HG03095 (cell line): ENCODE measurements around the gene RPH3AL.
"Not testable (repeated sequence)": the region's sequence is repeated elsewhere in the genome, so short reads cannot be mapped to it uniquely, and the experiment has no call there.

Source experiments
- ATAC-seq: cut with Tn5 transposase; IDR thresholded peaks from one replicate; pipeline ENCODE4 v1.9.1; 2021; ENCODE audit warnings: moderate library complexity; ENCODE audit not compliant: unreplicated experiment

The RPH3AL gene

DNA sequence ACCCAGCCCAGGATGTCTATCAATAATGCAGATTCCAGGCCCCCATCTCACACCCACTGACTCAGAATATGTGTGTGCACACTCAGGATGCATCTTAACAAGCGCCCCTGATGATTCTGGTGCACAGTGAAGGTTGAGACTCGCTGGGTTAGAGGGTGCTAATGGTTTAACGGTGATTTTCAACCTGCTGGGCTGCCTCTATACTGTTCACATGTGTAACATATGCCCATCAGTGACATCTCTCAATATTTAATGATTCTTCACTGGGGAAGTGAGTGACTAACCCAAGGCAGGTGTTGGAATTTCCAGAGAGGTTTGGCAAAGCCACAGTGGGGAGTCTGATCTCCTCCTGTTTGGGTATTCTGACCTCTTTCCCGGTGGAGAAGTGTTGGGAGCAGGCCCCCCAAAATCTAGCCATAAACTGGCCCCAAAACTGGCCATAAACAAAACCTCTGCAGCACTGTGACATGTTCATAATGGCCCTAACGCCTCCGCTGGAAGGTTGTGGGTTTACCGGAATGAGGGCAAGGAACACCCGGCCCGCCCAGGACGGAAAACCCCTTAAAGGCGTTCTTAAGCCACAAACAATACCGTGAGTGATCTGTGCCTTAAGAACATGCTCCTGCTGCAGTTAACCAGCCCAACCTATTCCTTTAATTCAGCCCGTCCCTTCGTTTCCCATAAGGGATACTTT, 167.0 kb downstream of the RPH3AL start:
- no peak for ATAC-seq

DNA sequence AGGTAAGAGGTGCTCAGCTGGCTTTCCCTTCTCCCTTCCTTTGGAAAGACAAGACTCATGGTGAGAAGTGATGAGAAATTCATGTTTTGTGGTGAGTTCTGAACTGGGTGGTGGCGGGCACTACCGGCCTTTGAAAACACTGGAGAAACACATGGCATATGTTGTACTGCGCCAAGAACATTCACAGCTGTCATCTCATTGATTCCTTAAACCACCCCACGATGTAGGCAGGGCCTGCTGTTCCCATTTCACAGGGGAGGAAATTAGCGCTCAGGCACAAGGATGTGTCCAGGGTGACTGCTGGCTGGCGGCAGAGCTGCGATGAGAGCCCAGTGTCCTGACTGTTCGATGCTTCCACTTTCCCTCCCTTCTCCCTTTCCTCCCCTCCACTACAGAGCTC, 169.6 kb downstream of the RPH3AL start:
- no peak for ATAC-seq

DNA sequence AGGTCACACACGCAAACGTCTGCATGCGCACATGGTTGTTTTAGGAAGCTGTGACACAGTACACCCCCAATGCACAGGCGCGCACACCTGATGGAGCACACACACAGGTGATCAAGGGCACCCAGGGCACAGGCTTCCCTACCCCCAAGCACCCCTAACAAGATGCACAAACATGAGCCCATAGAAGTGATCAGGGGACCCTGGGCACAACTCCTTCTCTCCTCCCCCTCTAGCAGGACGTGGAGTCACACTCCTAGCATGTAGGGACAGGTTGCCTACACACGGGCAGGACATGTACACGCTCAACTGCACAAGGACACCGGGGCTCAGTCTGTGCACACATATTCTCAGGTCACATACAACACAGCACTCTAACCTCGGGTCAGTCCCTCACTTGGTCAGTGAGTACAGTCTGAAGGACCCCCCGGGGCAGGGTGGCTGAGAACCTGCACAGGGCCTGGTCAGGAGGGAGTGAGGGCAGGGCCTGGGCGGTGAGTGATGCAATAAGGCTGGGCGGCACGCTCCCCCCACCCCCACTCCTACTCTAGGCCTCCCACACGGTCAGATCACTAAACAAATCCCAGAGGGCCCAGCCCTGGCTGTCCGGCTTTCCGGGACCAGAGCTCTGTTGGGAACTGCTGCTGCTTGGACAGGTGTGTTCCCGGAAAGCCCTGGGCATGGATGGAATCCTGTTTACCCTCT, 170.4 kb downstream of the RPH3AL start:
- ATAC-seq: no peak

DNA sequence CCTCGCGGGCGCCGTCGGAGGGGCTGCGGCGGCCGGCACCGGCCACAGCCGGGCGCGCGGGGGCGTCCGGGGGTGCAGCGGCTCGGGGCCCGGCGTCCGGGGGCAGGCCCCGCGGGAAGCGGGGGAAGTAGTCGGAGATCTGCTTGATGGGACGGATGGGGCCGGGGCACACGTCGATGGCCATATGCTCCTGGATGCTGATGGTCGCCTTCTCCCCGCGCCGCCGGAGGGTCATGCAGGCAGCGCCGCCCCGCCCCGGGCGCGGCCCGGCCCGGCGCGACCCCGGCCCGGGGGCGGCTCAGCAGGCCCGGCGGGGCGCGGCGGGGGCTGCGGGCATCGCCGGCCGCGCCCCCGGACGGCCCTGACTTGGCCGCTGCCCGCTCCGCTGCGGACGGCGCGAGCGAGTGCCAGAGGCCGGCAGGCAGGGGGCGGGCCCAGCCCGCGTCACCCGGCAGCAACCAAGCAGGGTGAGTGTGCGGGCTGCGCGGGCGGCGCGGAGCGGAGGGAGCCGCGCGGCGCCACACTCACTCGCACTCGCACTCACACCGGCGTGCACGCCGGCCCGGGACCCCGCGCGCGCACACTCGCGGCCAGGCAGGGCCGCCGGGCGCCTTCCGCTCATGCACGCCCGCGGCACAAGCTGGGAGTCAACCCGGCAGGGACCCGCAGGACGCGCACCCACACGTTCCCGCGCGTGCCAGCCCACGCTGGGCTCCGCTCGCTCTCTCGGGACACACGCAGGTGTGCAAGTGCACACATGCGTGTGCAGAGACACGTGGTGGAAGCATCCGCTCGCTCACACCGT, 171.2 kb downstream of the RPH3AL start, which contains the start of gene DOC2B:
Gene DOC2B, minus strand, starts transcription at position 406 of the 805 bp plus-strand sequence. Its CDS starts 171 bp downstream, at position 235.
- no peak for ATAC-seq

DNA sequence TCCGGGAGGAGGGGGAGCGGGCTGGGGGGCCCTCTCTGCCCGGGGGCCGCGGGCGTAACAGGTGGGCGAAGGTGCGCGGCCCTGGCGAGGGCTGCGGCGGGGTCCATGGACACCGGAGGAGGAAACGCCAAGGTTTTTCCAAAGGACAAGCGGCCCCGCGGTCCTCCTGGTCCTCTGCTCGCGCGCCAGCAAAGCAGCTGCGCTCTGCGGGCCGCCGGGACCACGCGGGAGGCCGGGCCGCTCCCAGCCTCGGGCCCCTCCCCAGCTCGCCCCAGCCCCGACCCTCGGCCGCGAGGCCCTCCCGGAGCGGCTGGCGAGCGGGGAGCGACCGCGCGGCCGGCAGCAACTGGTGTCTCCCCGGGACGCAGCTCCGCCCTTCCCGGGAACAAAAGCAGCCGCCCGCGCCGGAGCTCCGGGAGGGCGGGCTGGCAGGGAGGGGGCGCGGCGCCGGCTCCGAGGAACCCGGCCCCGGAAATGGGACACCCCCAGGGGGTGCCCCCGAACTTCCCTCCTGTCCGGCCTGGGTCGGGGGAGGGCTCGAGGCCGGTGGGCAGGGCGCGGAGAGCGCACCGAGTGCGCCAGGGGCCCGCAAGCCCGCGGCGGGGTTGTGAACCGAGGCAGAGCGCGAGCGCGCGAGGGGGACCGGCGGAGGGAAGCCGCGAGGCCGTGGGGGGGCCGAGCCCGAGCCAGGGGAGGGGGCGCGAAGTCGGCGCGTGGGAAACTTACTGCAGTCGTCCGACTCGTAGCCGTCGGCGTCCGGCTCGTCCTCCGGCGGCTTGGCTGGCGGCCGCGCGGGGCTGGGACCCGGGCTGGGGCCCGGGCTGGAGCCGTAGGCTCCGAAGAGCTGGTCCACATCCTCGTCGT, 172.0 kb downstream of the RPH3AL start:
- ATAC-seq: no peak

DNA sequence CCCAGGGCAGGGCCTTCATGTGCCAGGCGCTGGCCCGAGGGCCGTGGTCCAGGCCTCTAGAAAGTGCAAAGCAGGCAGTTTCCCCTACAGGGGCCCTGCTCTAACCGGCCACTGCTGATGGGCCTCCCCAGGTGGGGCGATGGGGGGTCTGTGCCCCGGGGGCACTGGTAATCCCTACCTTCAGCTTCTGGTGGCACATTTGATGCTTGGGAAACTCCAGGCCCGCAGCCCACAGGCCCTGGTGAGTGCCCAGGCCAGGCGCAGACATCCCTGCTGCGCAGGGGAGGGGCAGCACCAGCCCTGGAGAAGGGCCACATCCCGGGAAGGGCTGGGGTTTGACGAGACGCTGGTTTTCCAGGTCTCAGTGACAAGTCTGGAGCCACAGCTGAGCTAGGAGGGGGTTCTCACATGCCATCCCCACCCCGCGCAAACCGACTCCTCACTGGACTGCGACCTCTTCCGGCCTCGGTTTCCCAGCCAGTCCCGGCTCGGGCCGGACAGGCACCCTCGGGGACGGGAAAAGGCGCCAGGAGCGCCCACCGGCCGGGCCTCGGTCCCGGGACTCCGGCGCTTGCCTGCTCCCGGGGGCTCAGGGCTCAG, 172.7 kb downstream of the RPH3AL start:
- no peak for ATAC-seq

DNA sequence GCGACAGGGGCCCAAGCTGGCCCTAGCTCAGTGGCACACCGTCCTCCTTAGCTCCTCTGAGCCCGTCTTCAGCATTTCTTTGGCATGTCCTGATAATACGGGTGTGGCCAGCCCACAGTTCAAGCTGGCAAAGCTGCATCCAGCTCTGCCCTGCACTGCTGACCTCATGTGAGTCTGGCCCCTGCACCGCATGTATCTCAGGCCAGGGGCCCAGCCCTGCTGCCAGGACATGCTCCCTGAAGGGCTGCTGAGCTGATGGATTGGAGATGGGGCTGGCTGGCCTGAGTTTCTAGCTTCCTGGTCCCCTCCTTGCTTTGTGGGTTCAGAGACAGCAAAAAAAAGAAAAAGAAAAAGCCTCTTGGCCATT, 173.6 kb downstream of the RPH3AL start:
- no peak for ATAC-seq

DNA sequence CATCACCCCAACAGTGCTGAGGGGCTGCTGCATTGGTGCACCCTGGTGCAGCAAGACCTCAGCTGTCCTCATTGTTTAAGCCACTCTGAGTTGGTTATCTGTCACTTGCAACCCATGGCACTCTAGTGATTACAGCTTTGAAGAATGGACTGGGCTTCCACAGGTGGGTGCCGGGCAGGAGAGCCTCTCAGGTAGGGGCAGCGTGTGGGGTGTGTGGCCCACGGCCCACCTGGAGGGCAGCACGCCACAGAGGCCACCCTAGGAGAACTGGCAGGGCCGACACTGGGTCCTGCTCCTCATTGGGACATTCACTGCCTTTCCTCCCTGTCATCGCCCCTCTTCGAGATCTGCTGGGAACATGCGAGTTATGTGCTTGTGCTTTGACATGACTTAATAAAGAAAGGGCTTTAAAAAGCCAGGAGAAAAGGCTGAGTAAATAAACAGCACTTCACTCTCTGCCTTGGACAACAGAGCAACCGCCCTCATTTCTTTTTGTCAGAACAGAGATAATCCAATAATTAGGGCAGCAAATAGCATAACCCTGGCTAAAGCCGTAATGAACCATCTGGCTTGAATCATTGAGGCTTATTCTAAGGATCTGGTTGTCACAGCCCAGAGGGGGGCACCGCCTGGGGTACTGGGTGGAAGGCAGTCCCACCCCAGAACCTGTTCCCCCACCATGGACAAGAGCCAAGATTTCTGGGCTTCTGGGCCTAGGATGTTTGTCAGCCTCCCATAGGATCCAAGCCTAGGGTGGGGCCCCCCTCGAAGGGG, 174.1 kb downstream of the RPH3AL start:
- ATAC-seq: no peak

DNA sequence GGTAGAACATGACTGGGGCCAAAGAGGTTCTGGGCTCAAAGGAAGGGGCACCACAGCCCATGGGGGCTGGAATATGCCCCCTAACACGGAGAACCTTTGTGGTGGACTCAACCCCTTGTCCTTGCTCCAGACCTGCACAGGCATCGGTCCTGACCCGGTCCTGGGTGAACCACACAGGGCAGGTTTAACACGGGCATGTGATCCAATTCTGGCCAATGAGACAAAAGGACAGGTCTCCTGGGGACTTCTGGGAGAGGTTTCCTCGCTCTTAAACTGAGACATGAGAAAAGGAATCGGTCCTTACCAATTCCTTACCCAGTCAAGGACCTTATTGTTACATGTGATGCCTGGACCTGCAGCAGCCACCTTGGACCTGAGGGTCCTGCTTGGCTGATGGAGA, 174.8 kb downstream of the RPH3AL start:
- no peak for ATAC-seq

DNA sequence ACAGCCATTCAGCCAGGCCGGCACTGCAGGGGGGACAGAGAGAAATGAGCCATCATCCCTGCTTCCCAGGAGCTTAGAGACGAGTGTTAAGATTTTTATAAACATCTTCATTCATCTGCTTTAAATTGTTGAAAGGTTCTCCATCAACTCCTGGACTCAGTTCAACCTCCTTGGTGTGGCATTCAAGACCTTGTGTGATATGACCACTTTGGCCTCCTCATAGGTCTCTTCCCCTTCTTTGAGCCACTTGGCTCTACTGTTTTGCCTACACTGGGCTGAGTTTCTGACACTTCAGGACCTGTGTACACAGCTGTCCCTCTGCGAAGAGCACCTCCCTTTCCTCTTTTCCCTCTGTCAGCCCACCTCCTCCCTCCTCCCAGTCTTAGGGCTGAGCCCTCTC, 175.5 kb downstream of the RPH3AL start:
- no peak for ATAC-seq

DNA sequence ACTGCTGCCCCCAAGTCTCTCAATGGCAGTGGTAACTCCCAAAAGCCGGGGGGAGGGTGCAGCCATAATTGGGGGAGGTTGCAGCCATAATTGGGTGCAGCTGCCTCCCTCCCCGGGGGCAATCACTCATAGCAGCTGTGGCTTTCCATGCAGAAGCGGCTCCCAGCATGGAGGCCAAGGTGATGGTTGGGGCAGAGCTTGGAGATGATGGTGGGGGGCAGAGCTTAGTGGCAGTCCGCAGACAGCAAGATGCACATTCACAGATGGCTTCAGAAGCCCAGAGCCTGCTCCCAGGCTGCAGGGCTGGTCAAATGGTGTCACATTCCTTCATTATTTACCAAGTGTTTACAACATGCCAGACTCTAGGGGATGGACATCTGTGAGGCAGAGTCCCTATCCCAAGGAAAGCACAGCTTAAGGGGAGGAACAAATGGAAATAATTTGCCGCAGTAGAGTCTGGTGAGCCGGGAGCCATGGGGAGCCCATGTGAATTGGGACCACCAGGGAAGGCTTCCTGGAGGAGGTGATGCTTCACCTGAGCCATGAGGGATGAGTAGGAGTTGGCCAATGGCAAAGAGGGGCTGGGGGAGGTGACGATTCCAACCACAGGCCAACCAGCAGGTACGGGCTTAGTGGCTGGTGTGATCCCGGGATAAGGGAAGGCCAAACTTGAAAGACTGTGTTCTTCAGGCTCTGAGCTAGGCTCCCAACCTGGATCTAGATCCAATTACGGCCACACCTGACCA, 179.3 kb downstream of the RPH3AL start:
- ATAC-seq: no peak

DNA sequence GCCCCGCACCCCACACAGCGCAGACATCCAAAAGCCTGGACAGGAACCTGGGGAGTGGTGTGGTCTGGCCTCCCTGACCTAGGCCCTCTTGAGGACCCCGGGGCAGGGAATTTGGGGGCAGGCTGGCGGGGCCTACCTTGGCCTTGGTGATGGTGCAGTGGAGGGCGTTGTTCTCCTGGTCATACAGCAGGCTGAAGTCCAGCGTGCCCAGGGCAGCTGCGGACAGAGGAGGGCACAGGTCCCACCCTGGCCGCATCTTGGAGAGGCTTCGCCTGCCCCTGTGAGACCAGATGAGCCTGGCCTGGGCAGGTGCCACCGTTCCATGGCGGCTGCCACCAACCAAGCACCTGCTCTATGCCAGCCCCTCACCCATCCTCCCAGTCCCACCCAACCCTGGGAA, 180.2 kb downstream of the RPH3AL start:
- ATAC-seq: no peak

DNA sequence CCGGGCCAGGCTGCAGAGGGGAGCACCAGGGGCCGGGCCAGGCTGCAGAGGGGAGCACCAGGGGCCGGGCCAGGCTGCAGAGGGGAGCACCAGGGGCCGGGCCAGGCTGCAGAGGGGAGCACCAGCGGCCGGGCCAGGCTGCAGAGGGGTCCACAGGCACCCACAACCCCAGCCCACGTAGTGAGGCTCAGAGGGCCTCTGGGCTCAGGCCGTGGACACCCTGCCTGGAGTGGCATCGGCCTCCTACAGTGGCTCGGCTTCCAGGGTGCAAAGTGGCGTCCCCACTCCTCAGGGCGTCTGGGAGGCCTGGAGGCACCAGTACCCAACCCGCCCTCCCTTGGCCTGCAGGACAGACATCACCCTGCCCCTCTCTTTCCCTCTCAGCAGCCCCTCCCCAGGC, 180.7 kb downstream of the RPH3AL start:
- ATAC-seq: no peak

DNA sequence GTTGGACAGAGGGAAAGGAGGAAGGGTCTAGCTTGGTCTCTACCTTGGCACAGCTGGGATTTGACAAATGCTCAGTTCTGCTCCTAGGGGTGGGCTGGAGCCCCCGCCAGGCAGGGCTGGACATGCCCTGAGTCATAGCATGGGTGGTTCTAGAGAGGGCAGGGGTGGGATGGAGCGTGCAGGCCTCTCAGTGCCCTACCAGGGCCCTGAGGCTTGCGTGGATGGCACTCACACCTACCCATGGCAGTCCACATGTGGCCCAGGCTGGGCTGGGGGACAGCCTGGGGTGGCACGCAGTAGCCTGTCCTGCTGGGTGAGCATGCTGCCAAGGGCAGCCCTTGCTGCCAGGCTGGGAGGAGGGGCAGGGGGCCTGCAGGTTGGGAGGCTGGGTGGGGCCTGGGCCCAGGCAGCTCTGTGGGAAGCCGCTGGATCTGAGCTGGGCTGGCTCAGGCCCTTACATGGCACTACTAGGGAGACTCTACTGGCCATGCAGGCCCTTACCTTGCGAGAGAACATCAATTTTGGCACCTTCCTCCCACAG, 182.4 kb downstream of the RPH3AL start:
- ATAC-seq: no peak

DNA sequence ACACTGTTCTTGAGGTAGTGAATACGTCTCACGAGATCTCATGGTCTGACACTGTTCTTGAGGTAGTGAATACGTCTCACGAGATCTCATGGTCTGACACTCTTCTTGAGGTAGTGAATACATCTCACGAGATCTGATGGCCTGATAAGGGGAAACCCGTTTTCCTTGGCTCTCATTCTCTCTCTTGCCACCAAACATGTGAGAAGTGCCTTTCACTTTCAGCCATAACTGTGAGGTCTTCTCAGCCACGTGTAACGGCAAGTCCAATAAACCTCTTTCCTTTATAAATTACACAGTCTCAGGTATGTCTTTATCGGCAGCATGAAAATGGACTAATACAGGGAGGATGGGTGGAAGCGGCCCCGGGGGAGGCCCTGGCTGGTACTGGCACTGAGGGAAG, 184.0 kb downstream of the RPH3AL start:
- not testable (repeated sequence) for ATAC-seq

DNA sequence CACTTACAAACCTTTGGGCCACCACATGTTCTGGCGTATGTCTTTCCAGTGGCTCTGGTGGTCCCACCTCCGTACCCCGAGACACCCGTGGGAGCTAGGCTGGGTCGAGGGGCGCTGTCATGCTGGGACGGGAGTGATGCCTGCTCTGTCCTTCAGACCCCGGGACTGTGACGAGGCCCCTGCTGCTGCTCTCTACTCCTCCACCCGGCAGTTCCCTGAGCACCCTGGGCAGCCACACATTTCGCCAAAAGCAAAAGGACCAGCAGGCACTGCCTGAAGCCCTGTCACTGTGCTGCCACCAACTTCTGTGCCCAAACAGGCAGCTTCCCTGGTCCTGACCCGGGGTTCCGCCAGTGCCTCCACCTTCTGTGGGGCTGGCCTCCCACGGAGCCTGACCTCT, 186.7 kb downstream of the RPH3AL start:
- no peak for ATAC-seq

DNA sequence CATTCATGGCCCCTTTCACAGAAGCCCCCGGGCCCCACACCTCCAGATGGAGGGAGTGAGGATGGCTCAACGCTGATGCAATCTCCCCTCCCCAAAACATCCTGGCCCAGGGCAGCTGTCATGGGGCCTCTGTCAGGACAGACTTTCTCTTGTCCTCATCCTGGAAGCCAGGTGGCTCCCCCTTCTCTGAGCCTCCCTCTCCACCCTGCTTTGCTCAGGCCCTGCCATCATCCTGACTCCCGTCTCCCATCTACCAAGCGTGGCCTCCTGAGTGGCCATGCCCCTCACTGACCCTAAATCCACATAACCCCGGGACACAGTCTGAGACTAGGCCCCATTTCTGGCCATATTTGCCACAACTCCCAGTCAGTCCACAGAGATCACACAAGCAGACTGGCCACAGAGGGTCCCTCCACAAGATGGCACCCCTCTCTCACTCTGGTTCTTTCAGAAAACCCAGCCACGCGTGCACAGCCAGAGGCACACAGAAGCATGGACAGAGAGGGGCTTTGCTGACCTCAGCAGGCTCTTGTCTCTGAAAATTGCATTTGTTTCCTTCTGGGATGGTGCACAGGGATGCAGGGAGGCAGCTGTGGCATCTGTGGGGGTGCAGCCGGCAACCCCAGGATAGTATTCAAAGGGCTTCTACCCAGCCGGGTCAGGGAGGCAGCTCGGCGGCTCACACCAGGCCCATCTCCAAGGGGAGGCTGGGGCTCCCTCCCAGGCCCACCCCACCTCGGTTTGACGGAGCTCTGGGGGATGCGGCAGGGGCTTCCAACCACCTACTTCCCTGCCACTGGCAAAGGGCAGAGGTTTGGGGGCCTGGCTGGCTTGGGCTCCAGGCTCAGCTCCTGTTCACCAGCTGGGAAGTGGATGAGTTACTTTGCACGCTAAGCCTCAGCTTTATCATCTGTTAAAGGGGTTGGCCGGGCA, 188.0 kb downstream of the RPH3AL start:
- no peak for ATAC-seq
